HepG2 (cell line): ENCODE data around the gene ATXN2. TPM values are rescaled to one million over a fixed set of nuclear protein-coding genes. Genes with fewer than 3 reads are reported as not detected.
A peak's percentile ranks its signal among the peaks of the same experiment; 100 is the strongest.

ENCODE experiments used
- AGO2 ChIP-seq: fragments of 200-400 bp; formaldehyde crosslinking; optimal IDR thresholded peaks from 2 replicates; pipeline ENCODE3; 2017; ENCODE audit warnings: mild to moderate bottlenecking, low read depth, low read length, moderate library complexity
- ATF7-NPFF ChIP-seq: sonication (generic); formaldehyde crosslinking; IDR thresholded peaks from 2 replicates; pipeline ENCODE4 v1.8.1; 2023; ENCODE audit warnings: mild to moderate bottlenecking, low read depth, missing genetic modification reagents, moderate library complexity
- CBX2 ChIP-seq, 2 experiments: fragments of 200-600 bp in 1 of 2; sonication (generic); formaldehyde crosslinking in 1 of 2; IDR thresholded peaks; 2 replicates each; pipeline versions ENCODE4 v1.7.0 to v1.8.1; 2018 to 2022; ENCODE audit warnings: low read depth in 2 of 2, low read length in 1 of 2, mild to moderate bottlenecking in 1 of 2, missing genetic modification reagents in 1 of 2
- HNRNPUL1 ChIP-seq: fragments of 200-400 bp; formaldehyde crosslinking; IDR thresholded peaks from 2 replicates; pipeline ENCODE4 v1.6.1; 2017; ENCODE audit warnings: low read depth, mild to moderate bottlenecking, low read length, moderate library complexity
- KAT7 ChIP-seq: IDR thresholded peaks from 2 replicates; pipeline ENCODE4 v1.6.1; 2018; ENCODE audit warnings: borderline replicate concordance, missing compliant biosample characterization
- MIER3 ChIP-seq: IDR thresholded peaks from 2 replicates; pipeline ENCODE4 v1.6.1; 2016; ENCODE audit warnings: missing compliant biosample characterization, borderline replicate concordance
- PAF1 ChIP-seq: IDR thresholded peaks from 2 replicates; pipeline ENCODE4 v1.6.1; 2016; ENCODE audit warnings: missing genetic modification reagents, missing compliant biosample characterization
- STAT5B ChIP-seq: sonication (generic); formaldehyde crosslinking; IDR thresholded peaks from 2 replicates; pipeline ENCODE4 v1.4.0; 2020; ENCODE audit warnings: missing genetic modification reagents
- ZC3H4 ChIP-seq: sonication (generic); formaldehyde crosslinking; IDR thresholded peaks from 2 replicates; pipeline ENCODE4 v1.4.0; 2020; ENCODE audit warnings: missing genetic modification reagents, borderline replicate concordance
- ZNF17 ChIP-seq: sonication (generic); formaldehyde crosslinking; IDR thresholded peaks from 2 replicates; pipeline ENCODE4 v1.5.0; 2020; ENCODE audit warnings: mild to moderate bottlenecking, missing genetic modification reagents
- ZNF232 ChIP-seq: sonication (generic); formaldehyde crosslinking; IDR thresholded peaks from 2 replicates; pipeline ENCODE4 v1.4.0; 2020; ENCODE audit warnings: missing genetic modification reagents, borderline replicate concordance
- ZNF530 ChIP-seq: sonication (generic); formaldehyde crosslinking; IDR thresholded peaks from 2 replicates; pipeline ENCODE4 v1.5.0; 2020; ENCODE audit warnings: low read depth, mild to moderate bottlenecking, missing genetic modification reagents
- ZNF543 ChIP-seq: sonication (generic); formaldehyde crosslinking; IDR thresholded peaks from 2 replicates; pipeline ENCODE4 v1.4.0; 2020; ENCODE audit warnings: mild to moderate bottlenecking, missing genetic modification reagents
- ZNF552 ChIP-seq: sonication (generic); formaldehyde crosslinking; IDR thresholded peaks from 2 replicates; pipeline ENCODE4 v1.9.0; 2022; ENCODE audit warnings: missing genetic modification reagents, mild to moderate bottlenecking, borderline replicate concordance
- ZNF790 ChIP-seq: sonication (generic); formaldehyde crosslinking; IDR thresholded peaks from 2 replicates; pipeline ENCODE4 v1.8.0; 2022; ENCODE audit warnings: missing genetic modification reagents, mild to moderate bottlenecking, borderline replicate concordance
- polyA plus RNA-seq, 8 experiments: library from polyadenylated mRNA; depleted of rRNA in 3 of 8; stranded (reverse) in 7 of 8; unstranded in 1 of 8; fragments of >200 nt; fragmentation: Illumina TruSeq in 4 of 8; extraction: Trizol in 4 of 8; gene quantifications; 2 replicates each; pipeline versions ENCODE4 v1.2.1 to v1.2.3, GENCODE V29; 2011 to 2016; ENCODE audit warnings: low read depth in 4 of 8, missing spikeins in 1 of 8, mixed read lengths in 1 of 8; ENCODE audit not compliant: insufficient read depth in 1 of 8
- total RNA-seq, 5 experiments: library from RNA; depleted of rRNA; stranded (reverse); fragments of >200 nt; fragmentation: Illumina TruSeq; extraction: Trizol; gene quantifications; 2 replicates each; pipeline ENCODE4 v1.2.3, GENCODE V29; 2016; ENCODE audit warnings: low read depth in 1 of 5
- TF ChIP-seq, protein P1 (sequence below): sonication (generic); formaldehyde crosslinking; IDR thresholded peaks from 2 replicates; pipeline ENCODE4 v1.4.0; 2020; ENCODE audit warnings: missing genetic modification reagents
- TF ChIP-seq, protein P2 (sequence below): sonication (generic); formaldehyde crosslinking; IDR thresholded peaks from 2 replicates; pipeline ENCODE4 v1.5.1; 2020; ENCODE audit warnings: missing genetic modification reagents, mild to moderate bottlenecking, borderline replicate concordance
- TF ChIP-seq, protein P3 (sequence below): sonication (generic); formaldehyde crosslinking; IDR thresholded peaks from 2 replicates; pipeline ENCODE4 v1.8.0; 2022; ENCODE audit warnings: mild to moderate bottlenecking, missing genetic modification reagents, moderate library complexity
- TF ChIP-seq, protein P4 (sequence below): sonication (generic); formaldehyde crosslinking; IDR thresholded peaks from 2 replicates; pipeline ENCODE4 v1.4.0; 2020; ENCODE audit warnings: missing genetic modification reagents

ATXN2 gene
- total and polyA plus RNA-seq, 2 of the 13 experiments (the other 11 are each of a cell fraction or from before 2014, with no cell fraction given), result 18.1 to 27.1 TPM

DNA sequence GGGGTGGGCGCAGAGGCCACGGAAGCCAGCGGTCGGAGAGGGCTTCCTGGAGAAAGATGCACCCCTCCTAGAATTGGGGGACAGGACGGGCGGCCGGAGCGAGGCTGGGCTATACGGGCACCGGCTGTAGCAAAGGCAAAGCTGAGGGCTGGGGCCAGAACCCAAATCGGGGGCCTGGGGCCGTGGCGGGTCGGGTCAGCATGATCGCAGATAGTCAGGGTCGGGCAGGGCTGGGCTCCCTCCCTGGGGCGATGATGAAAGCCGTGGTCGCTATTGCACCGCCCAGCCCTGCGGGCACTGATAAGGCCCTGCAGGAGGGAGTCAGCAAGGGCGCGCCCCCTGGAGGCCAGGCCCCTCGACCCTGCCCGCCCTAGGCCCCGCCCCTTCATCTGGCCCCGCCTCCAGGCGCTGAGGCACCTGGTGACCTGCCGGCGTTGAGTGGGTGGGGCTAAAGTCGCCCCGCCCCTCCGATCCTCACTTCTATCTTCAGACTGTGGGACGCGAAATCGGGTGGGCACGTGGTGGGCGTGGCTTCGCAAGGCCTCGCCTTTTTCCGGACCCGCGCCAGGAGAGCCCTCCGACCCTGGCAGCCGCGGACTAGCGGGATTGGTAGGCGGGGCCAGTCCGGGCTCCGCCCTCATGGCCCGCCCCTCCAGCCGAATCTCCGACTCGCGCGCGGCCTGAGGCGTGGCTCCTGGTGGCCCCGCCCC lies 193.8 kb downstream of the ATXN2 start (continued):
- no peak for TF ChIP-seq ZNF232 (CRISPR knock-in tag)
- TF ChIP-seq ZNF17 (CRISPR knock-in tag), result no peak
- no peak for TF ChIP-seq ZNF552
- no peak for TF ChIP-seq KAT7 (CRISPR knock-in tag)
- no peak for TF ChIP-seq ZC3H4
- no peak for TF ChIP-seq ZNF543 (CRISPR knock-in tag)
- no peak for TF ChIP-seq HNRNPUL1
- no peak for TF ChIP-seq PAF1 (CRISPR knock-in tag)
- TF ChIP-seq, protein P1, sequence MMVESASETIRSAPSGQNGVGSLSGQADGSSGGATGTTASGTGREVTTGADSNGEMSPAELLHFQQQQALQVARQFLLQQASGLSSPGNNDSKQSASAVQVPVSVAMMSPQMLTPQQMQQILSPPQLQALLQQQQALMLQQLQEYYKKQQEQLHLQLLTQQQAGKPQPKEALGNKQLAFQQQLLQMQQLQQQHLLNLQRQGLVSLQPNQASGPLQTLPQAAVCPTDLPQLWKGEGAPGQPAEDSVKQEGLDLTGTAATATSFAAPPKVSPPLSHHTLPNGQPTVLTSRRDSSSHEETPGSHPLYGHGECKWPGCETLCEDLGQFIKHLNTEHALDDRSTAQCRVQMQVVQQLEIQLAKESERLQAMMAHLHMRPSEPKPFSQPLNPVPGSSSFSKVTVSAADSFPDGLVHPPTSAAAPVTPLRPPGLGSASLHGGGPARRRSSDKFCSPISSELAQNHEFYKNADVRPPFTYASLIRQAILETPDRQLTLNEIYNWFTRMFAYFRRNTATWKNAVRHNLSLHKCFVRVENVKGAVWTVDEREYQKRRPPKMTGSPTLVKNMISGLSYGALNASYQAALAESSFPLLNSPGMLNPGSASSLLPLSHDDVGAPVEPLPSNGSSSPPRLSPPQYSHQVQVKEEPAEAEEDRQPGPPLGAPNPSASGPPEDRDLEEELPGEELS, result no peak
- TF ChIP-seq, protein P2, sequence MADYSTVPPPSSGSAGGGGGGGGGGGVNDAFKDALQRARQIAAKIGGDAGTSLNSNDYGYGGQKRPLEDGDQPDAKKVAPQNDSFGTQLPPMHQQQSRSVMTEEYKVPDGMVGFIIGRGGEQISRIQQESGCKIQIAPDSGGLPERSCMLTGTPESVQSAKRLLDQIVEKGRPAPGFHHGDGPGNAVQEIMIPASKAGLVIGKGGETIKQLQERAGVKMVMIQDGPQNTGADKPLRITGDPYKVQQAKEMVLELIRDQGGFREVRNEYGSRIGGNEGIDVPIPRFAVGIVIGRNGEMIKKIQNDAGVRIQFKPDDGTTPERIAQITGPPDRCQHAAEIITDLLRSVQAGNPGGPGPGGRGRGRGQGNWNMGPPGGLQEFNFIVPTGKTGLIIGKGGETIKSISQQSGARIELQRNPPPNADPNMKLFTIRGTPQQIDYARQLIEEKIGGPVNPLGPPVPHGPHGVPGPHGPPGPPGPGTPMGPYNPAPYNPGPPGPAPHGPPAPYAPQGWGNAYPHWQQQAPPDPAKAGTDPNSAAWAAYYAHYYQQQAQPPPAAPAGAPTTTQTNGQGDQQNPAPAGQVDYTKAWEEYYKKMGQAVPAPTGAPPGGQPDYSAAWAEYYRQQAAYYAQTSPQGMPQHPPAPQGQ, result no peak
- TF ChIP-seq MIER3 (CRISPR knock-in tag), result peak; percentile 40; the same call in 1 of the 2 replicates
- TF ChIP-seq, protein P3, sequence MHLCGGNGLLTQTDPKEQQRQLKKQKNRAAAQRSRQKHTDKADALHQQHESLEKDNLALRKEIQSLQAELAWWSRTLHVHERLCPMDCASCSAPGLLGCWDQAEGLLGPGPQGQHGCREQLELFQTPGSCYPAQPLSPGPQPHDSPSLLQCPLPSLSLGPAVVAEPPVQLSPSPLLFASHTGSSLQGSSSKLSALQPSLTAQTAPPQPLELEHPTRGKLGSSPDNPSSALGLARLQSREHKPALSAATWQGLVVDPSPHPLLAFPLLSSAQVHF, result no peak
- no peak for TF ChIP-seq ATF7-NPFF (CRISPR knock-in tag)
- no peak for TF ChIP-seq STAT5B
- no peak for TF ChIP-seq AGO2
- no peak for TF ChIP-seq CBX2 (IDR thresholded peaks at IDR 0.05; ENCODE audit: low read depth, low read length)
- no peak for TF ChIP-seq CBX2 (CRISPR knock-in tag; IDR thresholded peaks at IDR 0.05; ENCODE audit: low read depth)
- TF ChIP-seq ZNF790 (CRISPR knock-in tag), result peak; percentile 29; the same call in 1 of the 2 replicates
- no peak for TF ChIP-seq ZNF530 (CRISPR knock-in tag)
- TF ChIP-seq, protein P4, sequence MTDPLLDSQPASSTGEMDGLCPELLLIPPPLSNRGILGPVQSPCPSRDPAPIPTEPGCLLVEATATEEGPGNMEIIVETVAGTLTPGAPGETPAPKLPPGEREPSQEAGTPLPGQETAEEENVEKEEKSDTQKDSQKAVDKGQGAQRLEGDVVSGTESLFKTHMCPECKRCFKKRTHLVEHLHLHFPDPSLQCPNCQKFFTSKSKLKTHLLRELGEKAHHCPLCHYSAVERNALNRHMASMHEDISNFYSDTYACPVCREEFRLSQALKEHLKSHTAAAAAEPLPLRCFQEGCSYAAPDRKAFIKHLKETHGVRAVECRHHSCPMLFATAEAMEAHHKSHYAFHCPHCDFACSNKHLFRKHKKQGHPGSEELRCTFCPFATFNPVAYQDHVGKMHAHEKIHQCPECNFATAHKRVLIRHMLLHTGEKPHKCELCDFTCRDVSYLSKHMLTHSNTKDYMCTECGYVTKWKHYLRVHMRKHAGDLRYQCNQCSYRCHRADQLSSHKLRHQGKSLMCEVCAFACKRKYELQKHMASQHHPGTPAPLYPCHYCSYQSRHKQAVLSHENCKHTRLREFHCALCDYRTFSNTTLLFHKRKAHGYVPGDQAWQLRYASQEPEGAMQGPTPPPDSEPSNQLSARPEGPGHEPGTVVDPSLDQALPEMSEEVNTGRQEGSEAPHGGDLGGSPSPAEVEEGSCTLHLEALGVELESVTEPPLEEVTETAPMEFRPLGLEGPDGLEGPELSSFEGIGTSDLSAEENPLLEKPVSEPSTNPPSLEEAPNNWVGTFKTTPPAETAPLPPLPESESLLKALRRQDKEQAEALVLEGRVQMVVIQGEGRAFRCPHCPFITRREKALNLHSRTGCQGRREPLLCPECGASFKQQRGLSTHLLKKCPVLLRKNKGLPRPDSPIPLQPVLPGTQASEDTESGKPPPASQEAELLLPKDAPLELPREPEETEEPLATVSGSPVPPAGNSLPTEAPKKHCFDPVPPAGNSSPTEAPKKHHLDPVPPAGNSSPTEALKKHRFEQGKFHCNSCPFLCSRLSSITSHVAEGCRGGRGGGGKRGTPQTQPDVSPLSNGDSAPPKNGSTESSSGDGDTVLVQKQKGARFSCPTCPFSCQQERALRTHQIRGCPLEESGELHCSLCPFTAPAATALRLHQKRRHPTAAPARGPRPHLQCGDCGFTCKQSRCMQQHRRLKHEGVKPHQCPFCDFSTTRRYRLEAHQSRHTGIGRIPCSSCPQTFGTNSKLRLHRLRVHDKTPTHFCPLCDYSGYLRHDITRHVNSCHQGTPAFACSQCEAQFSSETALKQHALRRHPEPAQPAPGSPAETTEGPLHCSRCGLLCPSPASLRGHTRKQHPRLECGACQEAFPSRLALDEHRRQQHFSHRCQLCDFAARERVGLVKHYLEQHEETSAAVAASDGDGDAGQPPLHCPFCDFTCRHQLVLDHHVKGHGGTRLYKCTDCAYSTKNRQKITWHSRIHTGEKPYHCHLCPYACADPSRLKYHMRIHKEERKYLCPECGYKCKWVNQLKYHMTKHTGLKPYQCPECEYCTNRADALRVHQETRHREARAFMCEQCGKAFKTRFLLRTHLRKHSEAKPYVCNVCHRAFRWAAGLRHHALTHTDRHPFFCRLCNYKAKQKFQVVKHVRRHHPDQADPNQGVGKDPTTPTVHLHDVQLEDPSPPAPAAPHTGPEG (CRISPR knock-in tag), result no peak
